Posterior vena cava (tissue), 2 donors: Measurements from ENCODE around the gene CCDC159. TPM values are rescaled to one million over a fixed set of nuclear protein-coding genes. Genes with fewer than 3 reads are reported as not detected.

Experiments
- DNase-seq: peaks from one replicate; pipeline ENCODE4 v3.0.0-alpha.2; 2020; ENCODE audit warnings: low spot score
- intact Hi-C, 2 donors: fragments of 100-400 bp; cut with DNase I; formaldehyde crosslinking; loops; one replicate each; pipeline versions ENCODE4 v1.14.1 to v1.14.2; 2022 to 2023
- total RNA-seq, 2 donors: library from RNA; stranded (reverse); fragmentation: NEBNext Ultra II Directional; extraction: Animal tissue kit (Norgen Biotek cat#: 25700); gene quantifications; one replicate each; pipeline ENCODE4 v1.2.1, GENCODE V29; 2021
- donor health status: DM: yes; HTN: yes; CAD: no.
- donor health status: DM: yes; HTN: yes; CAD: no.

The CCDC159 gene
- total RNA-seq, 2 donors from 2014 or later, result 13.0 to 20.9 TPM

GRCh38 chr19:11380653-11381537, 34.6 kb downstream of the CCDC159 start:
- intact Hi-C loops, result loop anchor here in 1 of 2 donors (10.0 kb wide), 1 partner anchor 104 kb away; the partner anchor contains the start of gene ELAVL3
- DNase-seq, result peak; percentile 97

- intact Hi-C loops, result loop anchor here in 1 of 2 donors (10.0 kb wide), 1 partner anchor 102 kb away; the partner anchor contains the start of gene ELAVL3
- DNase-seq, result peak; percentile 90
Observed at GRCh38 chr19:11382898-11383705, 36.8 kb downstream of the CCDC159 start.

GRCh38 chr19:11383706-11384048, 37.4 kb downstream of the CCDC159 start:
- DNase-seq, result no peak
- intact Hi-C loops, result loop anchor here in 1 of 2 donors (10.0 kb wide), 1 partner anchor 101 kb away; the partner anchor contains the start of gene ELAVL3

GRCh38 chr19:11384778-11385129, 38.4 kb downstream of the CCDC159 start:
- no peak for DNase-seq
- intact Hi-C loops, result loop anchor here in 1 of 2 donors (5.0 to 10.0 kb wide), 2 partner anchors 38 to 100 kb away; partner anchors contain the start of gene ELAVL3

- DNase-seq, result no peak
- intact Hi-C loops, result loop anchor here in 1 of 2 donors (5.0 to 10.0 kb wide), 2 partner anchors 35 to 97 kb away; partner anchors contain the start of gene ELAVL3
Observed at GRCh38 chr19:11387162-11388034, 41.1 kb downstream of the CCDC159 start.

- intact Hi-C loops, result no loop called here
- no peak for DNase-seq
Observed at GRCh38 chr19:11390359-11390758, 44.0 kb downstream of the CCDC159 start.

- no peak for DNase-seq
- intact Hi-C loops, result no loop called here
Observed at GRCh38 chr19:11390933-11391680, 44.8 kb downstream of the CCDC159 start.

- intact Hi-C loops, result no loop called here
- DNase-seq, result no peak
Observed at GRCh38 chr19:11397089-11397610, 50.8 kb downstream of the CCDC159 start.

GRCh38 chr19:11399667-11400066, 53.3 kb downstream of the CCDC159 start:
- intact Hi-C loops, result no loop called here
- DNase-seq, result no peak

- DNase-seq, result no peak
- intact Hi-C loops, result no loop called here
Observed at GRCh38 chr19:11400798-11401197, 54.5 kb downstream of the CCDC159 start.

GRCh38 chr19:11401808-11402543, 55.7 kb downstream of the CCDC159 start:
- no peak for DNase-seq
- intact Hi-C loops, result no loop called here

Other genes with a start within 250 kb of the CCDC159 start
- 1 to 10 TPM in 1 of 2 donors, under 1 TPM in 1; 0.81 to 2.2 TPM for gene SPC24, start 190.7 kb upstream of the CCDC159 start, total RNA-seq
- gene KANK2, start 149.0 kb upstream of the CCDC159 start, total RNA-seq, result 100 to 1,000 TPM; 355 to 482 TPM
- gene ANGPTL8, start 106.9 kb upstream of the CCDC159 start, total RNA-seq, result under 1 TPM in 1 of 2 donors, not detected in 1; 0.57 TPM
- gene DOCK6, start 84.0 kb upstream of the CCDC159 start, total RNA-seq, result 10 to 100 TPM; 50.0 to 73.2 TPM
- gene TSPAN16, start 50.4 kb upstream of the CCDC159 start, total RNA-seq, result not detected
- 10 to 100 TPM; 33.5 to 34.2 TPM for gene RAB3D, start 6.9 kb upstream of the CCDC159 start, total RNA-seq
- gene TMEM205, start 251 bp upstream of the CCDC159 start, total RNA-seq, result 10 to 100 TPM; 41.5 to 42.9 TPM
- 10 to 100 TPM; 38.4 to 40.2 TPM for gene PLPPR2, start 8.9 kb downstream of the CCDC159 start, total RNA-seq
- gene SWSAP1, start 28.1 kb downstream of the CCDC159 start, total RNA-seq, result 1 to 10 TPM; 1.2 to 1.8 TPM
- 1 to 10 TPM; 4.0 to 6.4 TPM for gene EPOR, start 37.8 kb downstream of the CCDC159 start, total RNA-seq
- gene RGL3, start 72.8 kb downstream of the CCDC159 start, total RNA-seq, result 10 to 100 TPM in 1 of 2 donors, 1 to 10 TPM in 1; 7.7 to 12.9 TPM
- under 1 TPM in 1 of 2 donors, not detected in 1; 0.69 TPM for gene ODAD3, start 88.6 kb downstream of the CCDC159 start, total RNA-seq
- 100 to 1,000 TPM; 161 to 188 TPM for gene PRKCSH, start 89.1 kb downstream of the CCDC159 start, total RNA-seq
- gene ELAVL3, start 134.5 kb downstream of the CCDC159 start, total RNA-seq, result not detected
- 1 to 10 TPM; 6.1 to 9.4 TPM for gene ZNF653, start 159.3 kb downstream of the CCDC159 start, total RNA-seq
- gene ECSIT, start 182.6 kb downstream of the CCDC159 start, total RNA-seq, result 10 to 100 TPM; 27.9 TPM
- gene CNN1, start 192.3 kb downstream of the CCDC159 start, total RNA-seq, result 1,000 to 10,000 TPM; 1,163 to 1,588 TPM
- gene ELOF1, start 212.7 kb downstream of the CCDC159 start, total RNA-seq, result 10 to 100 TPM; 23.2 to 36.9 TPM
- 1 to 10 TPM; 5.5 to 8.4 TPM for gene ACP5, start 231.1 kb downstream of the CCDC159 start, total RNA-seq